Endothelial cell (in vitro differentiated cells): Measurements from ENCODE around the gene CD180. TPM values are rescaled to one million over a fixed set of nuclear protein-coding genes. Genes with fewer than 3 reads are reported as not detected.

ENCODE experiments used
- DNase-seq: peaks from one replicate; pipeline ENCODE4 v3.0.0; 2021; ENCODE audit warnings: low spot score
- H3K27ac Mint-ChIP-seq: one replicate; pipeline ENCODE4 v1.8.0; 2021; ENCODE audit warnings: mixed read lengths, inconsistent platforms; ENCODE audit not compliant: unreplicated experiment
- H3K27me3 Mint-ChIP-seq: one replicate; pipeline ENCODE4 v1.8.0; 2021; ENCODE audit warnings: mild to moderate bottlenecking, moderate library complexity, mixed read lengths, inconsistent platforms; ENCODE audit not compliant: unreplicated experiment
- H3K36me3 Mint-ChIP-seq: one replicate; pipeline ENCODE4 v1.8.0; 2021; ENCODE audit warnings: mild to moderate bottlenecking, low read depth, mixed read lengths, inconsistent platforms; ENCODE audit not compliant: unreplicated experiment
- H3K4me1 Mint-ChIP-seq: one replicate; pipeline ENCODE4 v1.8.0; 2021; ENCODE audit warnings: mild to moderate bottlenecking, mixed read lengths, inconsistent platforms; ENCODE audit not compliant: unreplicated experiment
- H3K4me3 Mint-ChIP-seq: one replicate; pipeline ENCODE4 v1.8.0; 2021; ENCODE audit warnings: mild to moderate bottlenecking, mixed read lengths, inconsistent platforms; ENCODE audit not compliant: unreplicated experiment
- H3K9me3 Mint-ChIP-seq: one replicate; pipeline ENCODE4 v1.8.0; 2021; ENCODE audit warnings: mixed read lengths, inconsistent platforms; ENCODE audit not compliant: unreplicated experiment
- long read RNA-seq: library from polyadenylated mRNA; unstranded; transcript quantifications from one replicate; pipeline ENCODE4 v2.0.0, GENCODE V29; 2020; ENCODE audit not compliant: unreplicated experiment
- total RNA-seq: library from RNA; stranded (reverse); fragmentation: NEBNext Ultra II Directional; extraction: Animal tissue kit (Norgen Biotek cat#: 25700); gene quantifications from one replicate; pipeline ENCODE4 v1.2.1, GENCODE V29; 2021; ENCODE audit not compliant: unreplicated experiment
- TF ChIP-seq, protein P1 (sequence below): fragments of 200-600 bp; sonication (generic); IDR thresholded peaks from one replicate; pipeline ENCODE4 v1.5.0; 2021; ENCODE audit warnings: antibody characterized with exemption; ENCODE audit not compliant: unreplicated experiment

Gene CD180
- not detected for total RNA-seq
- long read RNA-seq = 0 reads

DNA sequence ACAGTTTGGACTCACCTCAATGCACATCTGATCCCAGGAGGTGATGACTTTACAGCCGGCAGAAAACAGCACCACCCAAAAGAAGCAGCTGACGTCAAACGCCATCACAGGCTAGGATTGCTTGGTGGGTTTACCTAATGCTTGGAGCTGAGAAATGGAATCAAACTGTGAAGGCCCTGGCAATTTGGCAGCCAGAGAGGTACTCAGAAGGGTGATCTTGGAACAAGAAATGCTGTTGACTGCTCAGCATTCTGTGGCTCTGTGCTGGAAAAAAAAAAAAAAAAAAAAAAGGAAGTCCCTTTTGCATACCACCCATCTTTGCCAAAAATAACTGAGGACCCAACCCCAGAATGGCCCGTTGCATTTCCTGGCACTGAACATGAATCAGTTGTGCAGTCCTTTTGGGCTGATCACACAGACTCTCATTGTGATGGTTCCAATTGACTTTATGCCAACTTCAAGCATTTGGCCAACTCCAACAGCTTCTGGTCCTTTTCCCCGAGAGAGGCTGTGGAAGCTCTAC is at the start of gene CD180:
Gene CD180 (minus strand): TSS at position 263 of the 523 bp plus-strand sequence. CDS start 158 bp downstream, at position 105.
- DNase-seq = no peak
- Mint-ChIP-seq H3K36me3 (no peaks in the 10 kb centered on the region), H3K4me3 (no peak within 1 kb of the TSS), H3K4me1 (no peaks in the 10 kb centered on the region), H3K9me3 (no peaks in the 10 kb centered on the region), H3K27me3 (peaks cover 1% of the 10 kb centered on the region), H3K27ac (no peak within 1 kb of the TSS)
- TF ChIP-seq, protein P1, sequence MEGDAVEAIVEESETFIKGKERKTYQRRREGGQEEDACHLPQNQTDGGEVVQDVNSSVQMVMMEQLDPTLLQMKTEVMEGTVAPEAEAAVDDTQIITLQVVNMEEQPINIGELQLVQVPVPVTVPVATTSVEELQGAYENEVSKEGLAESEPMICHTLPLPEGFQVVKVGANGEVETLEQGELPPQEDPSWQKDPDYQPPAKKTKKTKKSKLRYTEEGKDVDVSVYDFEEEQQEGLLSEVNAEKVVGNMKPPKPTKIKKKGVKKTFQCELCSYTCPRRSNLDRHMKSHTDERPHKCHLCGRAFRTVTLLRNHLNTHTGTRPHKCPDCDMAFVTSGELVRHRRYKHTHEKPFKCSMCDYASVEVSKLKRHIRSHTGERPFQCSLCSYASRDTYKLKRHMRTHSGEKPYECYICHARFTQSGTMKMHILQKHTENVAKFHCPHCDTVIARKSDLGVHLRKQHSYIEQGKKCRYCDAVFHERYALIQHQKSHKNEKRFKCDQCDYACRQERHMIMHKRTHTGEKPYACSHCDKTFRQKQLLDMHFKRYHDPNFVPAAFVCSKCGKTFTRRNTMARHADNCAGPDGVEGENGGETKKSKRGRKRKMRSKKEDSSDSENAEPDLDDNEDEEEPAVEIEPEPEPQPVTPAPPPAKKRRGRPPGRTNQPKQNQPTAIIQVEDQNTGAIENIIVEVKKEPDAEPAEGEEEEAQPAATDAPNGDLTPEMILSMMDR = no peak

DNA sequence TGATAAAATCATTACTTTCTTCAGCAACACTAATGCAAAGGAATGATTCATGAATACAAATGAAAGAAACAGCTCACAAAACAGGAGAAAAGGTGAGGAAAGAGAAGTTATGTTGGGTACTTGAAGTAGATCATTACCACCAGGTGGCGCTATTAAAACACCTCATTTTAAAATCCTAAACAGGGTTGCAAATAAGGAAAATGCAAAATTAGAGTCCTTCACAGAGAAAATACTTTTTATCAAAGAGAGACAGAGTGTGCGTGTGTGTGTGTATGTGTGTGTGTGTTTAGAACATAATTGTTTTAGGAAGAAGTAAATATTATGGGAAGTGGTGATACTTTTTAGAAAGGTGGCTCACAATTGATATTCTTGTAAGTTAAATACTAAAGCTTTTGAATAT is 49.5 kb upstream of the CD180 start:
- no peaks in the 10 kb centered on the region for H3K9me3 Mint-ChIP-seq
- H3K27ac Mint-ChIP-seq = no peak overlapping the region
- DNase-seq = peak; percentile 30
- H3K36me3 Mint-ChIP-seq = no peaks in the 10 kb centered on the region
- TF ChIP-seq, protein P1 = peak; percentile 96
- peaks cover 3% of the 10 kb centered on the region for H3K27me3 Mint-ChIP-seq
- no peak overlapping the region for H3K4me3 Mint-ChIP-seq
- H3K4me1 Mint-ChIP-seq = peaks cover 23% of the 10 kb centered on the region

DNA sequence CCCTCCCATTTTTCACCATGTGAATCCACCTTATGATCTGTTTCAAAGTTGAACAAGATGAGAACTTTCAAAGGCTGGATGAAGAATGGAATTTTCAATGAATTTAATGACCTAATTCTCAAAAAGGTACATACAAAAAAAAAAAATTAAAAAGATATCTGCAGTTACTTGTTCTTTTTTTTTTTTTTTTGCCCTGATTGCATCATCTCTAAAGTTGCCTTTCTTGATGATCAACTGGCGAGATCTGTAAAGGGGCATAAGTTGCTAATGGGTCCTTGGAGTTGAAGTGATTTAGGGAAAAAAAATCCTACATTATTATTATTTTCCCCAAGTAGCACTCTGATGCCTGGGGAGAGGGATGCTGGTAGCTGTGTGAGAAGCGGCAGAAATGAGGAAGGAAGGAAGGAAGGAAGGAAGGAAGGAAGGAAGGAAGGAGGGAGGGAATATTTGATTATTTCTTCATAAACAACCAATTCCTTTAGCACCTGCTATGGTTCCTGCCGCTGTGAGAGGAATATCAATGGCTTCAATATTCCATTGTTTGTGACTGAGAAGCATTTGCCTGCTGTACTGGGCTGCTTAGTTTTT is 48.8 kb upstream of the CD180 start:
- Mint-ChIP-seq H3K4me3 (no peak overlapping the region), H3K27me3 (peaks cover 3% of the 10 kb centered on the region), H3K36me3 (no peaks in the 10 kb centered on the region), H3K4me1 (peaks cover 23% of the 10 kb centered on the region), H3K9me3 (no peaks in the 10 kb centered on the region), H3K27ac (peak overlapping the region; percentile 7)
- DNase-seq = no peak
- TF ChIP-seq, protein P1 = no peak

DNA sequence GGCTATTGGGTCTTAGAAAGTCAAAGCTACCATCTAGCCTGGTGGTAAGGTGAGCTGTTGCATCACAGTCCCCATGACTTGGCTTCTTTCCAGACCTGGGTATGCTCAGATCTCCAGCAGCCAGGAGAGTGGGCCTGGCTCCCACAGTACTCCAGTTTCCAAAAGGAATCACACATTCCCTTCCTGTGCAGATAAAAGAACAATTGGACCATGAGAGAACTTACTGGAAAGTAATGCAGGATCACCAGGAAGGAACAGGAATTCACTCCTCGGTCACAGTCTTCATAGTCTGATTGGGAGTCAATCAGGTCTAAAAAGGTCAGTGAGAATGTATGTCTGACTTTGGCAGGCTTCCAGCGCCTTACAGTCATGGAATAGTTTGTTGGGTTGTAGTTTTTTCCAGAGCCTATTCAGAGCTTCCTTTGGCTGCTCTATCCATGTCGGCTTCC is 47.8 kb upstream of the CD180 start:
- H3K4me3 Mint-ChIP-seq = no peak overlapping the region

DNA sequence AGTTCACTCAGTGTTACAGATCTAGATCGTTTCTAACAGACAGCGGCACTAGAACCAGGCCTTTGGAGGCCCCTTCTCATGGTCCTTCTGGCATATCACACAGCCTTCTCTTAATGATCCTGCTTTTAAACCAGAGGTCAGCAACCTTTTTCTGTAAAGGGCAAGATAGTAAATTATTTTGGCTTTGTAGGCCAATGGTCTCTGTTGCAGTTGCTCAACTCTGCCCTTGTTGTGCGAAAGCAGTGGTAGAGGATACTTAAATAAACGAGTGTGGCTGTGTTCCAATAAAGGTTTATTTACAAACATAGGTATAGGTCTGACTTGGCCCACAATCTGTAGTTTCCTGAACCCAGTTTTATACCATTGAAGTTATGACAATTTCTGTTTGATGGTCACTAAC is 47.3 kb upstream of the CD180 start:
- no peak overlapping the region for H3K27ac Mint-ChIP-seq
- peaks cover 3% of the 10 kb centered on the region for H3K27me3 Mint-ChIP-seq
- H3K4me1 Mint-ChIP-seq = peaks cover 23% of the 10 kb centered on the region
- no peak for DNase-seq
- TF ChIP-seq, protein P1 = no peak
- H3K4me3 Mint-ChIP-seq = no peak overlapping the region
- H3K36me3 Mint-ChIP-seq = no peaks in the 10 kb centered on the region
- no peaks in the 10 kb centered on the region for H3K9me3 Mint-ChIP-seq

More for the DNA sequence above, 47.8 kb upstream of the CD180 start:
- H3K27me3 Mint-ChIP-seq = peaks cover 3% of the 10 kb centered on the region
- no peak for DNase-seq
- H3K4me1 Mint-ChIP-seq = peaks cover 23% of the 10 kb centered on the region
- H3K9me3 Mint-ChIP-seq = no peaks in the 10 kb centered on the region
- TF ChIP-seq, protein P1 = no peak
- no peaks in the 10 kb centered on the region for H3K36me3 Mint-ChIP-seq
- H3K27ac Mint-ChIP-seq = no peak overlapping the region
